H1 (cell line): ENCODE data around the gene MYBL2. TPM values are rescaled to one million over a fixed set of nuclear protein-coding genes. Genes with fewer than 3 reads are reported as not detected.

Experiments used
- CTCF ChIA-PET: fragments of 300-600 bp; sonication (Branson Sonifier 250); formaldehyde crosslinking; loops from one replicate; lab custom pipeline; 2021; ENCODE audit not compliant: partially characterized antibody; lab: Charles Lee
- POLR2A ChIA-PET: fragments of 300-600 bp; sonication (Branson Sonifier 250); formaldehyde crosslinking; loops from one replicate; lab custom pipeline; 2021; ENCODE audit warnings: inconsistent platforms; ENCODE audit not compliant: partially characterized antibody; lab: Charles Lee
- DNase-seq, 2 experiments: peaks; one replicate each; pipeline versions ENCODE4 v3.0.0 to v3.0.0-alpha.2; 2010 to 2022; ENCODE audit warnings: low spot score in 2 of 2, low read depth in 1 of 2, mixed read lengths in 1 of 2
- FAIRE-seq: peaks from 2 replicates; lab custom pipeline; 2011; peaks lifted over from hg19 to GRCh38; lab: Jason Lieb, UNC
- H2AFZ ChIP-seq: 2 replicates; pipeline ENCODE4 v1.8.1; 2012; ENCODE audit warnings: low read length, inconsistent platforms
- H2AK5ac ChIP-seq: 2 replicates; pipeline ENCODE4 v1.6.1; 2013; ENCODE audit warnings: low read depth, low read length
- H2BK120ac ChIP-seq: replicated peaks from 2 replicates; pipeline ENCODE3; 2013; ENCODE audit warnings: low read depth, low read length, inconsistent platforms
- H2BK12ac ChIP-seq: 2 replicates; pipeline ENCODE4 v1.6.1; 2013; ENCODE audit warnings: low read depth, low read length
- H2BK15ac ChIP-seq: 2 replicates; pipeline ENCODE4 v1.6.1; 2013; ENCODE audit warnings: low read length
- H2BK20ac ChIP-seq: 2 replicates; pipeline ENCODE4 v1.6.1; 2013; ENCODE audit warnings: low read length
- H2BK5ac ChIP-seq: 2 replicates; pipeline ENCODE4 v1.6.1; 2013; ENCODE audit warnings: low read depth, low read length
- H3K14ac ChIP-seq: 2 replicates; pipeline ENCODE4 v1.6.1; 2013; ENCODE audit warnings: inconsistent platforms; ENCODE audit not compliant: insufficient read length
- H3K18ac ChIP-seq: 2 replicates; pipeline ENCODE4 v1.6.1; 2013; ENCODE audit warnings: low read length; ENCODE audit errors: extremely low read depth
- H3K23ac ChIP-seq: 2 replicates; pipeline ENCODE4 v1.6.1; 2013; ENCODE audit warnings: inconsistent platforms; ENCODE audit not compliant: insufficient read length
- H3K23me2 ChIP-seq: 2 replicates; pipeline ENCODE4 v1.6.1; 2013; ENCODE audit warnings: low read depth, low read length
- H3K27ac ChIP-seq: 2 replicates; pipeline ENCODE4 v1.6.1; 2011; ENCODE audit warnings: low read depth, low read length, inconsistent platforms
- H3K27me3 ChIP-seq, 4 experiments: replicated peaks in 1 of 4; 1 replicate in 1 of 4; 2 replicates in 3 of 4; pipeline versions ENCODE4 v1.6.1 to v1.8.1; 2011 to 2013; ENCODE audit warnings: low read length in 3 of 4, mild to moderate bottlenecking in 3 of 4, inconsistent platforms in 2 of 4, mixed read lengths in 2 of 4, moderate library complexity in 1 of 4; ENCODE audit not compliant: control insufficient read depth in 3 of 4, insufficient read depth in 3 of 4; ENCODE audit errors: extremely low read depth in 1 of 4
- H3K36me3 ChIP-seq, 4 experiments: 2 replicates each; pipeline versions ENCODE4 v1.6.1 to v1.8.1; 2011 to 2013; ENCODE audit warnings: mild to moderate bottlenecking in 4 of 4, low read length in 3 of 4, moderate library complexity in 2 of 4, control low read depth in 1 of 4, inconsistent platforms in 1 of 4; ENCODE audit not compliant: insufficient read depth in 4 of 4, control insufficient read depth in 2 of 4
- H3K4ac ChIP-seq: replicated peaks from 2 replicates; pipeline ENCODE3; 2013; ENCODE audit warnings: low read length, low read depth, mixed read lengths, inconsistent platforms; ENCODE audit not compliant: insufficient read length
- H3K4me1 ChIP-seq, 4 experiments: replicated peaks in 1 of 4; 1 replicate in 1 of 4; 2 replicates in 3 of 4; pipeline versions ENCODE4 v1.6.1 to v1.8.1; 2011 to 2013; ENCODE audit warnings: low read length in 3 of 4, inconsistent platforms in 2 of 4, mixed read lengths in 1 of 4; ENCODE audit not compliant: insufficient read depth in 4 of 4, control insufficient read depth in 3 of 4
- H3K4me2 ChIP-seq, 2 experiments: 2 replicates each; pipeline versions ENCODE4 v1.6.1 to v1.8.1; 2011 to 2013; ENCODE audit warnings: low read depth in 2 of 2, low read length in 2 of 2, control low read depth in 1 of 2, inconsistent platforms in 1 of 2, mild to moderate bottlenecking in 1 of 2; ENCODE audit not compliant: insufficient read depth in 1 of 2
- H3K4me3 ChIP-seq, 4 experiments: fragments of 200-600, 300-600 bp in 1 of 4; sonication (generic), shearing (Covaris generic), sonication (Bioruptor Twin) in 1 of 4; 2 replicates each; pipeline versions ENCODE4 v1.5.1 to v1.8.1; 2011 to 2016; ENCODE audit warnings: low read length in 4 of 4, low read depth in 3 of 4, control low read depth in 2 of 4, inconsistent platforms in 2 of 4, mild to moderate bottlenecking in 2 of 4, mixed read lengths in 1 of 4, moderate library complexity in 1 of 4; ENCODE audit not compliant: insufficient read depth in 2 of 4; ENCODE audit errors: extremely low read depth in 1 of 4
- H3K56ac ChIP-seq: replicated peaks from 2 replicates; pipeline ENCODE3; 2013; ENCODE audit warnings: low read depth, mild to moderate bottlenecking, mixed read lengths, low read length, inconsistent platforms; ENCODE audit not compliant: insufficient read length
- H3K79me1 ChIP-seq: 2 replicates; pipeline ENCODE4 v1.6.1; 2013; ENCODE audit warnings: low read depth, low read length, control low read depth
- H3K79me2 ChIP-seq, 2 experiments: 2 replicates each; pipeline versions ENCODE4 v1.6.1 to v1.8.1; 2012 to 2013; ENCODE audit warnings: low read length in 2 of 2, mild to moderate bottlenecking in 2 of 2, inconsistent platforms in 1 of 2; ENCODE audit not compliant: insufficient read depth in 2 of 2, control insufficient read depth in 1 of 2
- H3K9ac ChIP-seq, 4 experiments: replicated peaks in 1 of 4; 1 replicate in 1 of 4; 2 replicates in 3 of 4; pipeline versions ENCODE4 v1.6.1 to v1.8.1; 2011 to 2013; ENCODE audit warnings: low read depth in 3 of 4, low read length in 3 of 4, control low read depth in 2 of 4, mild to moderate bottlenecking in 2 of 4, moderate library complexity in 2 of 4, inconsistent platforms in 1 of 4; ENCODE audit errors: extremely low read depth in 1 of 4
- H3K9me3 ChIP-seq, 2 experiments: 2 replicates each; pipeline versions ENCODE4 v1.6.1 to v1.8.1; 2012 to 2013; ENCODE audit warnings: mild to moderate bottlenecking in 2 of 2, moderate library complexity in 2 of 2, control low read depth in 1 of 2, inconsistent platforms in 1 of 2, low read depth in 1 of 2, low read length in 1 of 2, mixed read lengths in 1 of 2; ENCODE audit not compliant: insufficient read depth in 2 of 2
- H4K20me1 ChIP-seq, 2 experiments: replicated peaks in 1 of 2; 2 replicates each; pipeline versions ENCODE3 to v1.8.1; 2011 to 2013; ENCODE audit warnings: inconsistent platforms in 2 of 2, low read length in 2 of 2, mild to moderate bottlenecking in 1 of 2; ENCODE audit not compliant: insufficient read depth in 2 of 2, control insufficient read depth in 1 of 2
- H4K5ac ChIP-seq: 2 replicates; pipeline ENCODE4 v1.6.1; 2013; ENCODE audit warnings: low read length, low read depth, mixed read lengths, inconsistent platforms; ENCODE audit not compliant: insufficient read length
- H4K8ac ChIP-seq: 2 replicates; pipeline ENCODE4 v1.8.0; 2013; ENCODE audit warnings: mild to moderate bottlenecking, moderate library complexity, low read length, inconsistent platforms; ENCODE audit not compliant: insufficient read depth; ENCODE audit errors: extremely low read depth
- H4K91ac ChIP-seq: replicated peaks from 2 replicates; pipeline ENCODE3; 2013; ENCODE audit warnings: low read length, mixed read lengths, inconsistent platforms; ENCODE audit not compliant: insufficient read length
- EP300 ChIP-seq, 2 experiments: IDR thresholded peaks; 1 replicate in 1 of 2; 2 replicates in 1 of 2; pipeline ENCODE4 v1.6.1; 2011 to 2012; ENCODE audit warnings: low read depth in 2 of 2, low read length in 2 of 2, mild to moderate bottlenecking in 2 of 2, borderline replicate concordance in 1 of 2, inconsistent platforms in 1 of 2, moderate library complexity in 1 of 2
- JUN ChIP-seq: IDR thresholded peaks from 2 replicates; pipeline ENCODE4 v1.6.1; 2011; ENCODE audit warnings: low read depth, mild to moderate bottlenecking, improper control_type of control experiment, low read length
- JUND ChIP-seq: IDR thresholded peaks from 2 replicates; pipeline ENCODE4 v1.6.1; 2011; ENCODE audit warnings: mild to moderate bottlenecking, improper control_type of control experiment, low read length
- KDM5A ChIP-seq: fragments of 200-600 bp; IDR thresholded peaks from 2 replicates; pipeline ENCODE4 v1.7.1; 2012; ENCODE audit warnings: mild to moderate bottlenecking, low read length, inconsistent platforms, mixed read lengths
- MAX ChIP-seq: IDR thresholded peaks from 2 replicates; pipeline ENCODE4 v1.6.1; 2012; ENCODE audit warnings: inconsistent platforms
- WGBS, 2 experiments: shearing (Covaris generic) in 1 of 2; methylation state at CpG; one replicate each; pipeline versions ENCODE4 v1.1.6 to v1.1.7; 2013 to 2015; ENCODE audit warnings: low lambda C conversion rate in 2 of 2, mixed read lengths in 2 of 2, inconsistent platforms in 1 of 2, low coverage in 1 of 2, missing lambda C conversion rate in 1 of 2; ENCODE audit not compliant: insufficient replicate concordance in 2 of 2, insufficient coverage in 1 of 2, insufficient read length in 1 of 2; ENCODE audit errors: extremely low coverage in 1 of 2, missing lambda C conversion rate in 1 of 2; 5-methylcytosine and 5-hydroxymethylcytosine counted together
- polyA plus RNA-seq, 7 experiments: library from polyadenylated mRNA; depleted of rRNA in 3 of 7; stranded (reverse) in 5 of 7; unstranded in 2 of 7; fragments of >200 nt in 5 of 7; fragments of 200-250 nt in 2 of 7; gene quantifications; 1 replicate in 5 of 7; 2 replicates in 1 of 7; 4 replicates in 1 of 7; pipeline versions ENCODE4 v1.2.1 to v1.2.3, GENCODE V29; 2011 to 2013; ENCODE audit warnings: missing spikeins in 2 of 7, mixed read lengths in 2 of 7
- total RNA-seq: library from RNA; stranded (reverse); fragmentation: NEBNext Ultra II Directional; extraction: Animal tissue kit (Norgen Biotek cat#: 25700); gene quantifications from 2 replicates; pipeline ENCODE4 v1.2.1, GENCODE V29; 2021

The MYBL2 gene
- total and polyA plus RNA-seq, 2 of the 8 experiments (the other 6 are each of a cell fraction or from before 2014, with no cell fraction given) = 75.3 to 207 TPM

- no peak overlapping the region for H2AFZ ChIP-seq
- POLR2A ChIA-PET = interaction anchor here (1.2 to 4.0 kb wide), 3 partner anchors 11 to 156 kb away, joined by 4 to 15 read pairs (median 5); no protein-coding TSS in a partner anchor
Measured at GRCh38 chr20:43681991-43682410, 15.1 kb downstream of the MYBL2 start.

More at GRCh38 chr20:43681991-43682410, 15.1 kb downstream of the MYBL2 start:
- CTCF ChIA-PET = interaction anchor here (0.6 to 1.5 kb wide), 3 partner anchors 10 to 203 kb away, joined by 3 to 5 read pairs (median 3); no protein-coding TSS in a partner anchor
- Histone ChIP-seq H3K14ac (no peak overlapping the region), H3K79me1 (peaks cover 18% of the 10 kb centered on the region; the same call in 1 of the 2 replicates), H3K27ac (no peak overlapping the region), H3K4me3 (no peak overlapping the region), H2BK20ac (no peak overlapping the region), H3K23ac (no peak overlapping the region), H4K8ac (no peak overlapping the region), H3K4ac (no peak overlapping the region), H3K4me2 (no peak overlapping the region), H4K91ac (no peak overlapping the region), H3K56ac (no peak overlapping the region), H3K36me3 (peaks cover 11 to 36% (median 24%) of the 10 kb centered on the region in 4 experiments), H3K18ac (no peak overlapping the region), H3K79me2 (peaks cover 7 to 30% of the 10 kb centered on the region in 2 experiments; a peak in 3 of 4 replicates), H2AK5ac (no peak overlapping the region), H3K27me3 (no peaks in the 10 kb centered on the region), H3K9ac (no peak overlapping the region), H4K5ac (no peak overlapping the region), H4K20me1 (peaks cover 2 to 15% of the 10 kb centered on the region in 2 experiments), H2BK120ac (no peak overlapping the region), H3K9me3 (no peaks in the 10 kb centered on the region), H3K23me2 (no peaks in the 10 kb centered on the region), H2BK12ac (no peak overlapping the region), H3K4me1 (no peaks in the 10 kb centered on the region), H2BK5ac (no peak overlapping the region), H2BK15ac (no peak overlapping the region)
- TF ChIP-seq JUND = no peak
- TF ChIP-seq MAX = no peak
- no peak for TF ChIP-seq EP300 (IDR thresholded peaks at IDR 0.05; ENCODE audit: borderline replicate concordance in 1 of 2, low read depth in 2 of 2, low read length in 2 of 2)
- TF ChIP-seq KDM5A = no peak
- no peak for TF ChIP-seq JUN
- FAIRE-seq = no peak
- WGBS, 2 experiments = 91% methylated on average over 2 of the region's 2 CpGs; no CpG with 5 or more reads in 1 of the 2 experiments
- no peak for DNase-seq
